CD1c-positive myeloid dendritic cell (primary cell): Measurements from ENCODE around the gene RIPPLY1.

Source experiments
- DNase-seq: peaks from one replicate; pipeline ENCODE4 v3.0.0-alpha.2; 2016; ENCODE audit errors: extremely low spot score

RIPPLY1 gene, protein sequence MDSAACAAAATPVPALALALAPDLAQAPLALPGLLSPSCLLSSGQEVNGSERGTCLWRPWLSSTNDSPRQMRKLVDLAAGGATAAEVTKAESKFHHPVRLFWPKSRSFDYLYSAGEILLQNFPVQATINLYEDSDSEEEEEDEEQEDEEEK

DNA sequence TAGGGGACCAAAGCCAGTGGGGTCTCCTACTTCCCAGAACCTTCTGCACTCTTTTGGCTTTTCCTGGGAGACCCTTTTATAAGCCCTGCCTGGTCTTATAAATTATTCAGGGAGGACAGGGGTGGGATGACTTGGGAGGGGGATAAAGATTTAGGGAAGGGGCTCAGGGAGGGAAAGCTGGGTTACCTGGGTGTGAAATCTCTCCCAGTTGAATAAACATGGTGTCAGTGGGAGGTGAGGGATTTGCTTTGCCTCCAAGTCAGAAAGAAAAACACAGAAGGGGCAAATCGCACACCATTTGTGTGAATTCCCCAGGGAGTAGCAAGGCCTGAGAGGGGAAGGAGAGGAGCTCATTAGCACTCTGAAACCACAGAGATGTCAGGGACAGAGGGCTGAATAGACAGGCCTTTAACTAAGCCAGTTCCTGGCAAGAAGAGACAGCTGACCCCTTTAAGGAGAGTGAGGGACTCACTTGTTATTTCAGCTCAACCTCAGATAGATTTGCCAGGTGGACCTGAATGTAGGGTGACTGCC lies at the start of gene RIPPLY1:
Gene RIPPLY1 (minus strand): TSS at position 51 of the 534 bp plus-strand sequence. CDS start 54 bp downstream, outside the sequence.
- no peak for DNase-seq

DNA sequence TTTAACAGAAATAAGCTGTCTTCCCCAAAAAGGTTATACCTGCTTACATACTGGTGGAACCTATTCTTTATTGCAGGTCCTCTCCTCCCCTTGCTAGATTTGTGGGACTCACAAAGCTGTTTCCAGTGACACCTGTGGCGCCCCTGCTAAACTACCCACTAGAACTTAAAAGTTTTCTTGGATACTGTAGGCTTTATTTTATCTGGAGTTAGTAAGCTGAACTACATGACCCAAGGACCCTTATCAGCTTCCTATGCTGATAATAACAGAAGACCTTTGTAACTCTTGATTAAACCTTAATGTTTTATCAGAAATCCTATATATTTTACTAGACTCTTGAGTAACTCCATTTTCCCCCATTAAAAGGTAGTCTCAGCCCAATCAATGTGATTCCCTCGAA lies 49.4 kb upstream of the RIPPLY1 start:
- DNase-seq: no peak

DNA sequence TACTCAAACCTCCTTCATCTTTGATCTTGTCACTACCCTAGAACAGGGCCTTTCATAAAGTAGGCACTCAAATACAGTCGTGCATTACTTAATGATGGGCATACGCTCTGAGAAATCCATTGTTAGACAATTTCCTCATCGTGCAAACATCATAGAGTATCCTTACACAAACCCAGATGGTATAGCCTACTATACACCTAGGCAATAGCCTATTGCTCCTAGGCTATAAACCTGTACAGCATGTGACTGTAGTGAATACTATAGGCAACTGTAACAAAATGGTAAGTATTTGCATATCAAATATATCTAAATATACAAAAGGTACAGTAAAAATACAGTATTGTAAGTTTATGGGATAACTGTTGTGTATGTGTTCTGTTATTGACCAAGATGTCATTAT lies 48.9 kb upstream of the RIPPLY1 start:
- DNase-seq: no peak

DNA sequence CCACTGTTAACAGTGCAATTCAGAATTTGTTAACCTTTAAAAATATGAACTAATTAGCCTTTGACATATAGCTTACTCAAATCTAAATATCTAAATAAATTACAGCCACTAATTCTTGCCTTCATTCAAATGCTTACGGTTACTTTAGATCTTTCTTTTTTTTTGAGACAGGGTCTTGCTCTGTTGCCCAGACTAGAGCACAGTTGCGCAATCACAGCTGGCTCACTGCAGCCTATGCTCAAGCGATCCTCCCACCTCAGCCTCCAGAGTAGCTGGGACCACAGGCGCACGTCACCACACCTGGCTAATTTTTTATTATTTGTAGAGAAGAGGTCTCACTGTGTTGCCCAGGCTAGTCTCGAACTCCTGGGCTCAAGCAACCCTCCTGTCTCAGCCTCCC lies 48.1 kb upstream of the RIPPLY1 start:
- DNase-seq: no peak

DNA sequence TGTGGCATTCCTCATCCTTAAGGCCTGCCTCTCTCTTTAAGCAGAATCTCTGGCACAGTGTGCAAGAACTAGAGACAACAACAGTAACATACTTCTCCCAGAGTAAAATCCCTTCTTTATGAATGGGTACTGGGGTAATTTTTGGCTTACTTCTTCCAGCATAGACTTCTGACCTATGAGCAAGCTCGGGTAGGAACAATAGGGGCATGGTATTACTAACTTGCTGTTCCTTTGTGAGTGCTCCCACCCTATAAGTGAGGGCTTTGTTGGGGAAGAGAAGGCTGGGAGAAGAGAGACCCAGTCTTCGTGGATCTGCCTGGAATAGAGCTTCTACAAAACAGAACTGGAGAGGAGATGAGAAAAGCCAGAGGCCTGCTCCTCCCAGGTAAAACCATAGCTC lies 47.2 kb upstream of the RIPPLY1 start:
- no peak for DNase-seq

DNA sequence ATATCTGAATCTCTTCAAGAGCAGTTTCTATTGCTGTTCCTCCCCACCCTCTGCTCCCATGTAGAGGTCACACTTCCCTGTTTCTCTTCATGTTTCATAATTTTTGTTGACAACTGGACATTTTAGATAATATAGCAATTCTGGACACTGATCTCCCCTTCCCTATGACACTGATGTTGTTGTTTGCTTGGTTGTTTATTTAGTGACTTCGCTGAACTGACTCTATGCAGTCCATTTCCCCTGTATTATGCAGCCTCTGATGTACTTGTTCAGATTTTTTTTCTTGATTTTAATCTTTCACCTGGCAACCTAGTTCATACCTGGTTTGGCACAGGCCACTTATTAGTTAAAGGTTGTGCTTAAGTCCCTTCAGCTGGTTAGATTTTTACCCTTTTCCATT lies 46.2 kb upstream of the RIPPLY1 start:
- DNase-seq: no peak

DNA sequence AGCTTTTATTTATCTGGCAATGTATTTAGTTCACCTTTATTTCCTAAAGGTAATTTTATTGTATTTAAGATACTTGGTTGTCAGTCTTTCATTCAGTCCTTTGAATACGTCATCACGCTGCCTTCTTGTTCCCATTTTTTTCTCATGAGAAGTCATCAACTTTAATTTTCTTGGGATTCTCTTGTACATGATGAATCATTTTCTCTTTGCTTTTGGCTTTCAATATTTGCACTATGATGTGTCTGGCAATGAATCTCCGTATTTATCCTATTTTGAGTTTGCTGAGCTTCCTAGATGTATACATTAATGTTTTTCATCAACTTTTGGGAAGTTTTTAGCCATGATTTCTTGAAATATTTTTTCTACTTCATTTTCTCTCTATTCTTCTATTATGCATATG lies 45.5 kb upstream of the RIPPLY1 start:
- no peak for DNase-seq

DNA sequence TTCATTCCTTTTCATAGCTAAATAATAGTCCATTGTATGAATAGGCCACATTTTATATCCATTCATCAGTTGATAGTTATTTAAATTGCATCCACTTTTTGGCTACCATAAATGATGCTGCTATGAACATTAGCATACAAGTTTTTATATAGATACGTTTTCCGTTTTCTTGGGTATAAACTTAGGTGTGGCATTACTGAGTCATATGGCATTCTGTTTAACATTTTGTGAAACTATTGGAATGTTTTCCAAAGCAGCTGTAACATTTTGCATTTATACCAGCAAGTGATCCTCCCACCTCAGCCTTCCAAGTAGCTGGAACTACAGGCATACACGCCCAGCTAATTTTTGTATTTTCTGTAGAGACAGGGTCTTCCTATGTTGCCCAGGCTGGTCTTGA lies 43.3 kb upstream of the RIPPLY1 start:
- DNase-seq: no peak

DNA sequence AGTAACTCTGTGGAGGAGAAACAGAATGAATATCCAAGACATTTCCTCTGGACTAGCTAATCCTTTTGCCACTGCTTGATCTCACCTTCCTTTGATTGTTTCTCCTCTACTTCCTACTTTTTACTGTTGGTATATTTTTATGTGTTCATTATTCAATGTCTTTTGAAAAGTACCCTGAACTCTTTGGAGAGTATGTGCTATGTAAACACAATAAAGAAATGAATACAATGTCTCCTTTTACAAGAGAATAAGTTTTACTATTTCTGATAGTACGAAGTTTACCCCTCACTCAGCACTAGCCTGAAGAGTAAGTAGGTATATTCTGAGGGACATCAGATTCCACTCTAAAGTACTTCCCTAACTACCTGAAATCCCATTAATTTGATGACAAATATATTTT lies 36.9 kb upstream of the RIPPLY1 start:
- no peak for DNase-seq

DNA sequence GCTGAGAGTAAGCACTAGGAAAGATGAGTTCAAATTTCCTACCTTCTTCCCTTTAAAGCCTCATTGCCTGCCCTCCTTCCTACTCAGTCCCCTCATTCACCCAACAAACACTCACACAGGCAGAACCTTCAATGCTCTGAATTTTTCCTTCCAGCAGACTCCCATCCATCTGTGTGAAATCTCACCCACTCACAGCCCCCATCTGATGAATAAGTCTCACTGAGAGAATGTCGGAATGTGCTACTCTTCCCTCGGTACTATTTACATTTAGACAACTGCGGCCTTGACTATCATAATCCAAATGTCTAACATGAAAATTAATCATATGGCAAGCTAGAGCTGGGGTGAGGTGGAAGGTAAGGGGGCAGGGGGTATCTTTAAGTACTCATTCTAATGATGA lies 36.4 kb upstream of the RIPPLY1 start:
- no peak for DNase-seq

DNA sequence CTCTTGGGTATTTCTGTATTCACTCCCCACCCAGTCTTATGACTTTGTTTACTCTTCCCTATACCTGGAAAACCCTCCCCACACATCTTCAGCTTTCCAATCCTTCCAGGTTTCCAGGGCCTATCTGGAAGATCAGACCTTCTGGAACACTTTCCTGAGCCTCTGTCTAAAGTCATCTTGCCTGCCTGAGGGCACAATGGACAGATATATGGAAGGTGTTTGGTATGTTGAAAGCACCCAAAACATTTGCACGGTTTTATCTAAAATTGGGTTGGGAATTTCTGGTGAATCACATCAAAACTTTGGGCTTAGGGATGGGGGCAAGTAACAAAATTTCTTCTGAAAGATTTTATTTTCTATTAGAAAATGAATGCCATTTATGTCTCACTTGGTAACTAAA lies 33.1 kb upstream of the RIPPLY1 start:
- DNase-seq: no peak

DNA sequence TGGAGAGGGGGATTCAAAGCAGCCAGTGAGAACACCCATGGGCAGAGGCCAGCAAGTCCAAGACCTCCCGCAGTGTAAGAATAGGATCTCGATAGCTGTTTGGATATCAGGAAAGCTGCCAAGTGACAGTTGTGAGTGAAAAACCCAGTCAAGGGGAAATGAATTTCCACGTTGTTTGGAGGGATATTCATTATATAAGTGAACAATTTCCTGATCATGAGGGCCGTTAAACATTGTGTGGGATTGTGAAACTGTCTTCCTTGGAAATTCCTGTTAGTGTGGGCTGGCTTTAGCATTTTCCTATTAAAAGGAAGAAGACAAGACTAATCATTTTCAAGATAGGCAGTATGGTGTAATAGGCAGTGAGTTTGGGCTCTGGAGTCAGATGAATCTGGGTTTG lies 32.0 kb upstream of the RIPPLY1 start:
- no peak for DNase-seq

DNA sequence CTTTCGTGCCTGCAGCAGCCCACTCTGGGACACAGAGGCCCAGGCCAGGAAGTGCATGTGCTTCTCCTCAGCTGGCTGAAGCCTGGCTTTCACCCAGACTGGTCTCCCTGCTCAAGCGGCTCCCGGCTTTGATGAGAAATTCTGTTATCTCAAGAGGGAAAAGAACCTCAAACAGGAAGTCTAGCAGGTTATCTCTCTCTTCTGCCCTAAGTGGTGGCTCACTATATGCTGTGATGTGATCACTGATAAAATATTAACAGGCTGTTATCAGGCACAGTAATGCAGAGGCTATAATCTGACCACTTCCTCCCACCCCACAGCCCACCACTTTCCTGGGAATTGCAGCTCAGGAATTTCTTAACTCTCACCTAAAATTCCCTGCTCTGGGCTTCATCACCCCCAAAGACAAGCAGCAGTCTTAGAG lies 30.4 kb upstream of the RIPPLY1 start:
- DNase-seq: no peak

DNA sequence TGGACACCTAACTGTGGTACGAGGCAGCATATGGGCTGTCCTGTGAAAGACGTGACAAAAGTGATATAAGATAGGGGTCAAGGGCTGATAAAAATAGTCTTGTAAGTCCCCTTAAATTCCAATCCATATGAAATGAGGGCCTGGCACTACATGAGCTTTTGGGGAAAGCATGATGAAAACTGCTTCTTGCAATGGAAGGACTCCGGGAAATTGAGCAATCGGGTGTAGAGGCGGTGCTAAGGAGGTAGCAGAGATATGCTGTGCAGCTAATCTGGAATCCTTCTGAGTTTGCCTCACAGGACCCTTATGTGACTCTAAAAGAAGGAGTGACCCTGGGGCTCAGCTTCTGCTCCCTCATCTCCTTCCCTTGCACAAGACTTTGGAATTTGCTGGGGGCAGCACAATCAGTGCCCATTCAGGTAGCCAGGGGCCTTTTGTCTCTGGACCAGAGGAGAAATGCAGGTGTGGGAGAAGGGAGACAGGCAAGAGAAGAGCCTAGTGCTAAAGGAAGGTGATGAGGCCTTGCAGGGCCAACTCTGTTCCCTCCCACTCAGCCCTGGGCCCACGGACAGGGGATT lies 29.9 kb upstream of the RIPPLY1 start:
- no peak for DNase-seq

DNA sequence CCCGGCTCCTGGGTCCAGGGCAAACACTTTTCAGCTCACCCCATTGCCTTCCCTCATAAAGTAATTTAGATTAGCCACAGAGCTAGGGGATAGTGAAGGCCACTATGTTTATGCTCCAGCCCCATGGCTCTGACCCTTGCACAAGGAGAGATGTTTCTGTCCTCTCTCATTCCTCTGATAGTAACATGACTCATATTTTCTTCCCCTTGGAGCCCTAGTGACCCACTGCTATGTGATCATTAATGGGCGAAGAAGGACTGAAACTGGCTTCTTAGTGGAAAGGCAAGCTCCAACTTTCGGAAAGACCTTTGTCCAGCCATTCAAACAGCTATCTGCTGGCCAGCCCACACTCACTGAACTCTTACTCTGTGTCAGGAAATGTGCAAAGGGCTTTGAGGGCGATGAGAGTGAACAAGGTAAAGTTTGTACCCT lies 29.4 kb upstream of the RIPPLY1 start:
- DNase-seq: no peak

DNA sequence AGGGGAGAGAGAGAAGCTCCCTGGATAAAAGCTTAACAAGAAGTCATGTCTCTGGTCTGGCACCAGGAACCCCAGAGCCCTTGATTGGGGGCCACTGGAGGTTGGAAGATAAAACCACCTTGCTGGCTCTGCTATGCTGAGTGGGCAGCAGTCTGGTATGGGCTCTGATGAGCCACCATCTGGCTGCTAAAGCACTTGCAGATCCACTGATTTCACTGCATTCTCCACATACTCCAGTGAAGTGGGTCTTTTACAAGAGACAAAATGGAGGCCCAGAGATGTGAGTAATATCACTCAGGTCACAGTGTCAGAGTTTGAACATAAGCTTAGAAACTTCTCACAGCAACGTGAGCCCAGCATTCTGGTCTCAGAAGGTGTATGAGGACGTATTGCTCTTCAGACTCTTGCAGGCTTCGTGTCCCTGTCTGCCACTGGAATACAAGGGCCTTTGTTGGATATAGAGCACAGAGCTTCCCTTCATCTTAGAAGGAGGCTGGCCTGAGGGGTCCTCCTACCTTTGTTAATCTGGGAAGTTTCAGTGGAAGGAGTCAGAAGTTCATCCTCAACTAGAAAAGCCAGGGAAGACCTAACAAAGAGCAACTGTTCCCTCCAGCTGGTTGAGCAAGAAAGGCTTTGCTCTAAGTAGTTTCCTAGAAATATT lies 28.8 kb upstream of the RIPPLY1 start:
- DNase-seq: no peak

DNA sequence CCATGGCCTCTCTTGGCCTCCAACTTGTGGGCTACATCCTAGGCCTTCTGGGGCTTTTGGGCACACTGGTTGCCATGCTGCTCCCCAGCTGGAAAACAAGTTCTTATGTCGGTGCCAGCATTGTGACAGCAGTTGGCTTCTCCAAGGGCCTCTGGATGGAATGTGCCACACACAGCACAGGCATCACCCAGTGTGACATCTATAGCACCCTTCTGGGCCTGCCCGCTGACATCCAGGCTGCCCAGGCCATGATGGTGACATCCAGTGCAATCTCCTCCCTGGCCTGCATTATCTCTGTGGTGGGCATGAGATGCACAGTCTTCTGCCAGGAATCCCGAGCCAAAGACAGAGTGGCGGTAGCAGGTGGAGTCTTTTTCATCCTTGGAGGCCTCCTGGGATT lies 25.1 kb upstream of the RIPPLY1 start:
- no peak for DNase-seq

DNA sequence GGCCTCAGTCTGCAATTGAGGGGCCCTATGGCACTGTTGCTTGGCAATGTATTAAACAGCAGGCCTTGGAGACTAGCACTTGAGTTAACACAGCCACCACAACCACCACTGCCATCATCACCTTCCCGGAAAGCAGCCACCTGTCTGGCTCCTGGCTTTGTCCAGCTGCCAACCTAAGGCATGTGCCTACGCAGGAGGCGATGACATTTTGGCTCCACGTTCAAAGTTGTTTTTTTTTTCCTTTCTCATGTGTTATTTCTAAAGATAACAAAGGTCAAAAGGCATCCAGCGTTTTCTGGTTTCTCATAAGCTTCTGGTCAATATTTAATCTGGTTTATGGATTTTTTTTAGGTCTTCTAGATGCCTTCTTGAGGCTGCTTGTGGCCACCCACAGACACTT lies 24.6 kb upstream of the RIPPLY1 start:
- no peak for DNase-seq

DNA sequence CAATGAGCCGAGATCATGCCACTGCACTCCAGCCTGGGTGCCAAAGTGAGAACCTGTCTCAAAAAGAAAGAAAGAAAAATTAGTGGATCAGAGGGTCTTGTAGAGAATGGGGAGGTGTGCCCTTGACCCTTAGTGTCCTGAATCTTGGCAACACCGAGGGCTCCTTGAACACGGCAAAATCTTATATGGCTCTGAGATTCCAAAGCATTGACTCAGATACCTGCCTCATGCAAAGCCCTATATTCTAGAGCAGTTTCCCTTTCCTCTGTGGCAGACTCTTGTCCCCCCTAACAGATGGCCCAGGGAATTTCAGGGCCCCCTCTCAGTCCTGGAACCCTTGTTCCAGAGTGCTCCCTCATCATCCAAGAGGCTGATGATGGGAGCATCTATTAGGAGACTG lies 23.9 kb upstream of the RIPPLY1 start:
- DNase-seq: no peak

DNA sequence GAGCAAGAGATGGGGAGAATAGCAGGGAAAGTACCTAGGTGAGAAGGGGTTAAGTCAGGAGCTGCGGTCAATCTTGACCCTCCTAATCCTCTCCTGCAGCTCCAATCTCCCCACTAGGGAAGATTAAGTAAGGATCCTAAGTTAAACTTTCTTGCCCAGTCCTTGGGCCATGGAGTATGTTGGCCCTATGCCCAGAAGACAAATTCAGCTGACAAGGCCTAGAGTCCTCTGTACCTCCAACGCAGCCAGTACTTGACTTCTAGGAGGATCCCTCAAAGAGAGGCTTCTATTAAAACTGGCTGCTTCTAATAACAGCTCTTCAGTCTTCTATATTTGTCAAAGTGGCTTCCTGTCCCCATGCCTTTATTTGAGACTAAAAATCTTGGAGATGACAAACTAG lies 18.5 kb upstream of the RIPPLY1 start:
- DNase-seq: no peak

DNA sequence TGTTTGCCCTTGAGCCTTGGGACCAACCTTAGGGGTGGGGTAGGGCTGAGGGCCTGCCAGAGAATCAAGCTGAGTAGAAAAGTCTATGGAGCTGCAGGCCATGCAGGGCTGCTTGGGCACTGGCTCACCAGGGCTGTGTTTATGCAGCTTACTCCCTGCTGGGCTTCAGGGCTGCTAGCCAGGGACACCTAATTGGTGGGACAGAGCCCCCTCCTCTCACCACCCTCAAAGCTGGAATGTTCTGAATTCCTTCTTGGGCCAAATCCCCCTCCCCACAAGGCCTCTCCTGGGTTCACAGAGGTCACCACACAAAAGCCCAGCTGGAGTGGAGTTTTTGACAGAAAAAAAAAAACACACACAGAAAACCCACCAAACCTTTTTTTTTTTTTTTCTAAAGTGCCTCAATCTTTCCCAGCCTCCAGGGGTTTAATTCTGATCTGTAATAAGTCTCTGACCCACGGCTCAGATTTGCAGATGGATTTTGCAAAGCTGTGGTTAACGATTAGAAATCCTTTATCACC lies 16.9 kb upstream of the RIPPLY1 start, which contains the start of gene CLDN2:
Gene CLDN2 (plus strand): TSS at position 471 of the 521 bp plus-strand sequence. CDS start 7,827 bp downstream, outside the sequence.
- DNase-seq: no peak

DNA sequence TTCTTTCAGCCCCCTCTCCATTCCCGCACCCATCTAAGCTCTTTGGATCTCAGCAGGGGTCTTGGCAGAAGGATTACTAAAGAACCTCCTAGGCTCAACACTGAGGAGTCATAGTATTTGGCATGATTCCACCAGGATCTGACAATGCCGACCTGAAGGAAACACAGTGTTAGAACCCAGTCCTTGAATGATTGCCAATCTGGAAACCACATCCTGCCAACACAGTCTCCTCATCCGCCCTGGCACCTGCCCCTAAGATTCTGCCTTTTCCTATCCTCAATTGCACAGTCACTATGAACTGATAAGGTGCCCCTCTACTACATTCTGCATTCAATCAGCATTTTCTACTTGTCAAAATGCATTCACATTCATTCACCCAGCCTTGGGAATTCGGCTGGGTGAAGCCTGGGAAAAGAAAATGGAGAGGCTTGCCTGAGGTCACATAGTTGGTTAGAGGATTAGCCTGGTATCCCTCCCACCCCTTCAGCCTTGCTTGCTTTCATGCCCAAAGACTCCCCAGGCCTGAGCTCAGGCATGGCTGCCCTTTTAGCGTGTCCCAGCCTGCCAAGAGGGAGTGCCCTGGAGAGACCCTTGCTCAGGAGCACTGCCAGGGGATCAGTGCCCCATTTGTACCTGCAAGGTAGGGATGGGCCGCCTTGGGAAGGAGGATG lies 14.8 kb upstream of the RIPPLY1 start:
- no peak for DNase-seq
